ENCODE measurements around the gene MORN1. TPM values are rescaled to one million over a fixed set of nuclear protein-coding genes. Genes with fewer than 3 reads are reported as not detected.
"Not testable (repeated sequence)": the region's sequence is repeated elsewhere in the genome, so short reads cannot be mapped to it uniquely, and the experiment has no call there.

The MORN1 gene
- total and polyA plus RNA-seq, 2 experiments from 2014 or later = 10.8 to 24.4 TPM

DNA sequence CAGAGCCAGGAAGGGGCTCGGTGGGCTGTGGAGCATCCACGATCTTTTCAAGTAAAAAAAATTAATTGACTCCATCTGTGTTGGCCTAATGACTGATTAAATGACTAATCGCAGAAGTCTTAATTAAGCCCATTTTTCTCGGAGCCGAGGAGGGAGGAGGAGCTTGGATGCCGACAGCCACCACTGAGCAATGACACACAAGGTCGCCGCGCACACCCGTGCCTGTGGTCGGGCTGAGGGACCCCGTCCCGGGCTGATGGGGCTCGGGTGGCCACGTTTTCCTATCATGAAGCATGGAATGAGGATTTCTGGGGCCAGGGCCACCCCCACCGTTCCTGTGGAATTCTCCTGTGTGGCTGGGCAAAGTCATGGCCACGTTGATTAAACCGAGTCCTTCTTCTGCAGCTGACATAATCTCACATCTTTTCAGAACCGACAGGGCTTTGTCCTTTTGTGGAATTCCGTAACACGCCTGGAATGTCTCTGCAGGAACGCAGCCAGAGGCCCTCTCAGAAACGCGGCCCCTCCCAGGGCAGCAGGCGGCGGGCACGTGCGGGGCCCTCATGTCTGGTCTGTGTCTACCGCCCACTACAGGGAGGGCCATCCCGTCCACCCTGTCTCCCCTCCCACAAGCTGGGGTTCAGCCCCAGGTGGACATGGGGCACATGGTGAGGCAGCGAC is 60.7 kb downstream of the MORN1 start:
- Histone ChIP-seq H3K4me1 (ENCODE audit: low read depth) (peaks cover 3% of the 10 kb centered on the region), H3K9me3 (ENCODE audit: low read depth) (no peaks in the 10 kb centered on the region), H3K27ac (no peak overlapping the region), H3K4me3 (no peak overlapping the region), H3K36me3 (no peaks in the 10 kb centered on the region), H3K27me3 (no peaks in the 10 kb centered on the region)
- TF ChIP-seq, protein P1, sequence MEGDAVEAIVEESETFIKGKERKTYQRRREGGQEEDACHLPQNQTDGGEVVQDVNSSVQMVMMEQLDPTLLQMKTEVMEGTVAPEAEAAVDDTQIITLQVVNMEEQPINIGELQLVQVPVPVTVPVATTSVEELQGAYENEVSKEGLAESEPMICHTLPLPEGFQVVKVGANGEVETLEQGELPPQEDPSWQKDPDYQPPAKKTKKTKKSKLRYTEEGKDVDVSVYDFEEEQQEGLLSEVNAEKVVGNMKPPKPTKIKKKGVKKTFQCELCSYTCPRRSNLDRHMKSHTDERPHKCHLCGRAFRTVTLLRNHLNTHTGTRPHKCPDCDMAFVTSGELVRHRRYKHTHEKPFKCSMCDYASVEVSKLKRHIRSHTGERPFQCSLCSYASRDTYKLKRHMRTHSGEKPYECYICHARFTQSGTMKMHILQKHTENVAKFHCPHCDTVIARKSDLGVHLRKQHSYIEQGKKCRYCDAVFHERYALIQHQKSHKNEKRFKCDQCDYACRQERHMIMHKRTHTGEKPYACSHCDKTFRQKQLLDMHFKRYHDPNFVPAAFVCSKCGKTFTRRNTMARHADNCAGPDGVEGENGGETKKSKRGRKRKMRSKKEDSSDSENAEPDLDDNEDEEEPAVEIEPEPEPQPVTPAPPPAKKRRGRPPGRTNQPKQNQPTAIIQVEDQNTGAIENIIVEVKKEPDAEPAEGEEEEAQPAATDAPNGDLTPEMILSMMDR (IDR thresholded peaks at IDR 0.05; ENCODE audit: low read depth, low read length) = peak; percentile 20
- peak in 1 of 2 donors; percentile 90 for DNase-seq (ENCODE audit: low read depth in 1 of 2, low spot score in 1 of 2)

DNA sequence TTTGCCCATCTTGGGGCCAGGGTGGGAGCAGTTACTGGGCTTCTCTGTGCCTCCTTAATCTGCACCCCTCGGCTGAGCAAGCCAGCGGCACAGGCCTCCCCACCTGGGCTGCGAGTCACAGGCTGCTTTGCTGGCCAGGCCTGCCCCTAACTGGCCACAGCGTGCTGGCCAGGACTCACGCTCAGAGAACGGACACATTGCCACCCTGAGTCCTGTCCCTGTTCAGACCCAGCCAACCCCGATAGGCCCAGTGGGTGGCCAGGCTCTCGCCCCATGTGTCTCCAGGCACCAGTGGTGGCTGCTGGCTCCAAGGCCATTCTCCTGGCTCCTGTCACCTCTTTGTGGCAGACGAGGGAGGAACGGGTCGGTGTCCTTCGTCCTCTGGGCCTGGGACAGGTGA is 61.3 kb downstream of the MORN1 start:
- no peak overlapping the region for H3K27ac ChIP-seq
- H3K27me3 ChIP-seq = no peaks in the 10 kb centered on the region
- no peaks in the 10 kb centered on the region for H3K36me3 ChIP-seq
- TF ChIP-seq, protein P1 (IDR thresholded peaks at IDR 0.05; ENCODE audit: low read depth, low read length) = no peak
- H3K4me1 ChIP-seq (ENCODE audit: low read depth) = peaks cover 3% of the 10 kb centered on the region
- no peak for DNase-seq (ENCODE audit: low read depth in 1 of 2, low spot score in 1 of 2)
- H3K4me3 ChIP-seq = no peak overlapping the region
- no peaks in the 10 kb centered on the region for H3K9me3 ChIP-seq (ENCODE audit: low read depth)

DNA sequence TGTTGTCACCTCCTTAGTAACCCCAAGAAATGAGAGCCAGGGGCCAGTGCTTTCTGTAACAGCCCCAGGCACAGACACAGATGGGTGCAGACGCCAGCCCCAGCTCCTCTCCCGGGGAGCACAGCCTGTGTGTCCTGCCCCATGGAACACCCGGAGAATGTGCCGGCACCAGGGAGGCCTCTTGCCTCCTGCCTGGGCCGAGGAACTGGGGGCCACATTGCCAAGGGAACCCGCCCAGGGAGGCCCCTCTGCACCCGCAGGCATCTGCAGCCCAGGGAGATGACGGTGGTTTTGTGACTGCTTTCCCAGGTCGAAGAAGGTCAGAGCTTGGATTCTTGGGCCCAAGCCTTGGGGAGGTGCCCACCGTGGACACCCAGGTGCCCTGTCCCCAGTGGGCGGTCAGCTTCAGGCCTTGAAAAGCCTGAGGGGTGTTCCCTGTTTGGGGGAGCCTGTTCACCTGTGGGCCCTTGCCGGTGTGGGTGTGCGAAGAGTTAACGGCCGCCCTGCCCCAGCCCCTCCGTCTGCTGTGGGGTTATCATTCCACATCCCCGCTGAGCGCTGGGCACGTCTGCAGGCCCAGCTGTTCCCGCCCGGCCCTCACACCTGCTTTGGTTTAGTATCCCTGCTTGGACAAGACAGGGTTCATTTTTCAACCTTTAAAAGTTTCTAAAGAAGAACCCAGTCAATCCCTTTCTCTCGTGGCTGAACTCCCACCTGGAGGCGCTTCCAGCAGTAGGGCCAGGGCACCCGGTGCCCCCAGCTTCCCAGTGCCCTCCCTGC is 62.5 kb downstream of the MORN1 start:
- DNase-seq (ENCODE audit: low read depth in 1 of 2, low spot score in 1 of 2) = no peak
- Histone ChIP-seq H3K4me1 (ENCODE audit: low read depth) (peaks cover 3% of the 10 kb centered on the region), H3K27me3 (peaks cover 3% of the 10 kb centered on the region), H3K9me3 (ENCODE audit: low read depth) (no peaks in the 10 kb centered on the region), H3K36me3 (no peaks in the 10 kb centered on the region), H3K4me3 (no peak overlapping the region), H3K27ac (no peak overlapping the region)
- TF ChIP-seq, protein P1 (IDR thresholded peaks at IDR 0.05; ENCODE audit: low read depth, low read length) = no peak

DNA sequence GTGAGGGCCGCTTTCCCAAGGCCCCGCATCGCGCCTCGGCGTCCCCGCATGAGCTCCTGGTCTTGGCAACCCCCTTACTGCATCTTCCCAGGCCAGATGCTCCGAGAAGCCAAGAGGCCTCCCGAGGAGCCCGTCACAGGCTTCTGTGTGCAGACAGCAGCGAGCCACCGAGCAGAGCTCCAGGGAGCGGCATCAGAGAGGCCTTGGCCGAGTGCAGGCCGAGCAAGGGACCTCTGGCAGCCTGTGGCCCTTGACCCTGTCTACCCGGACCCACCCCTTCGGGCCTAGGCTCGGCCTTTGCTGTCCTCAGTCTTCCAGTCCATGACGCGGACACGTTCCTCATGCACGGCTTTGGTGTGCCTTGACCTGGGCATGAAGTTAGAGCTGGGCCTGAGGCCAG is 63.5 kb downstream of the MORN1 start:
- peaks cover 3% of the 10 kb centered on the region for H3K27me3 ChIP-seq
- no peak overlapping the region for H3K4me3 ChIP-seq
- TF ChIP-seq, protein P1 (IDR thresholded peaks at IDR 0.05; ENCODE audit: low read depth, low read length) = no peak
- no peaks in the 10 kb centered on the region for H3K9me3 ChIP-seq (ENCODE audit: low read depth)
- DNase-seq (ENCODE audit: low read depth in 1 of 2, low spot score in 1 of 2) = no peak
- H3K4me1 ChIP-seq (ENCODE audit: low read depth) = peaks cover 3% of the 10 kb centered on the region
- H3K27ac ChIP-seq = no peak overlapping the region
- H3K36me3 ChIP-seq = no peaks in the 10 kb centered on the region

DNA sequence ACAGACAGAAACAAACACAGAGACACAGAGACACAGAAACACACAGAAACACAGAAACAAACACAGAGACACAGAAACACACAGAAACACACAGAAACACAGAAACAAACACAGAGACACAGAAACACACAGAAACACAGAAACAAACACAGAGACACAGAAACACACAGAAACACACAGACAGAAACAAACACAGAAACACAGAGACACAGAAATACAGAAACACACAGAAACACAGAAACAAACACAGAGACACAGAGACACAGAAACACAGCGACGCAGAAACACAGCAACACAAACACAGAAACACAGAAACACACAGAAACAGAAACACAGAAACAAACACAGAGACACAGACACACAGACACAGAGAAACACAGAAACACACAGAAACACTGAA is 64.2 kb downstream of the MORN1 start:
- not testable (repeated sequence) for H3K4me3 ChIP-seq; DNase-seq (ENCODE audit: low read depth in 1 of 2, low spot score in 1 of 2); H3K27me3 ChIP-seq; H3K27ac ChIP-seq; H3K4me1 ChIP-seq (ENCODE audit: low read depth); H3K9me3 ChIP-seq (ENCODE audit: low read depth); H3K36me3 ChIP-seq

DNA sequence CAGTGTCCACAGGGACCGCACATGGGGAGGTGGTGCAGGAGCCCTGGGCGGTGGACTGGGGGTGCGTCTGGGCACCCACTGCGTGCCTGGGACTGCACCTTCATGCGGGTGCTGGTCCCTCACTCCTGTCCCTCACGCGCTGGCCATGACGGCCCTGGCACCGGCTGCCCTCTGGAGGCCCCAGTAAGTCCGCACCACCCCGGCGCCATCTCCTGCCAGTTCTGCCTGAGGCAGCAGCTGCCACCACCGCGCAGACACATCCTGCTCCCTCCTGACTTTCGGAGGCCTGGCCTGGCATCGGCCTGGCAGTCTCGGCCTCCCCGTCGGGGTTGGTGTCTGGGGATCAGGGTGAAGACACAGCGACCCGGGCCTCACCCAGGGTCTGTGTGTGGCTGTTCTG is 64.8 kb downstream of the MORN1 start:
- peaks cover 14% of the 10 kb centered on the region for H3K4me1 ChIP-seq (ENCODE audit: low read depth)
- H3K36me3 ChIP-seq = no peaks in the 10 kb centered on the region
- TF ChIP-seq, protein P1 (IDR thresholded peaks at IDR 0.05; ENCODE audit: low read depth, low read length) = no peak
- peaks cover 3% of the 10 kb centered on the region for H3K27me3 ChIP-seq
- DNase-seq (ENCODE audit: low read depth in 1 of 2, low spot score in 1 of 2) = no peak
- no peak overlapping the region for H3K27ac ChIP-seq
- H3K9me3 ChIP-seq (ENCODE audit: low read depth) = no peaks in the 10 kb centered on the region
- H3K4me3 ChIP-seq = no peak overlapping the region

Measured in cardiac muscle cell (in vitro differentiated cells and primary cell).